HG03521 (cell line): ENCODE data around the gene ENG.
"Not testable (repeated sequence)": the region's sequence is repeated elsewhere in the genome, so short reads cannot be mapped to it uniquely, and the experiment has no call there.

Source experiments
- ATAC-seq: cut with Tn5 transposase; IDR thresholded peaks from one replicate; pipeline ENCODE4 v1.9.1; 2021; ENCODE audit warnings: mild to moderate bottlenecking, moderate library complexity; ENCODE audit not compliant: unreplicated experiment

ENG gene

DNA sequence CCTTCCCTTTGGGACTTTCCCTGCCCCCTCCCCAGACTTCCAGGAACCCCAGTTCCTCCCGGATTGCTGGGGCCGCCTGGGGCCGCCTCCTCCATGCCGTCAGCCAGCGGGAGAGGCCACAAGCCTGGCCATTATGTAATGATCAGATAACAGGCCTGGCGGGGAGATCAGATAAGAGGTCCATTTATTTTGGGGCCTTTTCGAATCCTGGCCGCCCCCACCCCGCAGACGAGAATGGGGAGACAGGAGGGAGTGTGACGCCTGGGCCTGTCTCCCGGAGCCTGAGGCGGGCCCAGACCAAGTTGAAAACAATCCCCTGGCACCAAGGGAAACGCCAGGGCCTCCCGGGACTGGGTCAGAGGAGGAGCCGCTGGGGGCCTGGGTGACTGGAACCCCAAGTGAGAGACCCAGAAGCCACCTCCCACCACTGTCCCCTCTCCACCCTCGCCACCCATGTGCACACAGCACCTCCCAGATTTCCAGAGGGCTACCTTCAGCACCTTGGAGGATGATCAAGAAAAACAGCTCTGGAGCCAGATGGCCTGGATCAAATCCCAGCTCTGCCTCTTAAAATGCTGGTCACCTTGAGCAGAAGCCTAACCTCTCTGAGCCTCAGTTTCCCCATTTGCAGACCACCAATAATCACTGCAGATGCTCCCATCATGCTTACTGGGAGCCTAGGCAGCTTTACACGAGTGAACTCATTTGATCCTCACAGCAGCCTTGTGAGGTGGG, 7.8 kb downstream of the ENG start:
- ATAC-seq, result no peak

GRCh38 chr9:127845619-127846018, 8.8 kb downstream of the ENG start:
- not testable (repeated sequence) for ATAC-seq

GRCh38 chr9:127844821-127845359, 9.6 kb downstream of the ENG start:
- no peak for ATAC-seq

GRCh38 chr9:127841087-127841835, 13.2 kb downstream of the ENG start:
- ATAC-seq, result no peak

GRCh38 chr9:127838375-127839078, 15.9 kb downstream of the ENG start:
- ATAC-seq, result no peak

DNA sequence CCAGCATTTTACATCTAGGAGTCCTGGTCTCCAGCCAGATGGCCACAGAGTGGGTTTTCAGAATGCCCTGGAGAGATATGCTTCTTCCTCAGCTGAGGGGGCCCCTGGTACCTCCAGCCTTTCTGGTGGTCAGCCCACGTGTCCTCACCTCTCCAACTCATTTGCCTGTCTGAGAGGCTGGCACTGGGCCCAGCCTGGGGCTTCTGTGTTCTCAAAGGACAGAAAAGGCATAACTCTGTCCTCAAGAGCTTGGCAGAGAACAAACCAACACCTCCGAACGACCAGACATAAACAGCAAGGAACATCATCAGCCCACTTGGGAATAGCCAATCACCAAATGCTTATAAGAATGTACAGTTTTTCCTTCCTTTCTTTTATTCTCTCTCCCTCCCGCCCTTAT, 17.1 kb downstream of the ENG start:
- ATAC-seq, result no peak

- not testable (repeated sequence) for ATAC-seq
Measured at GRCh38 chr9:127836561-127836960, 17.9 kb downstream of the ENG start.

DNA sequence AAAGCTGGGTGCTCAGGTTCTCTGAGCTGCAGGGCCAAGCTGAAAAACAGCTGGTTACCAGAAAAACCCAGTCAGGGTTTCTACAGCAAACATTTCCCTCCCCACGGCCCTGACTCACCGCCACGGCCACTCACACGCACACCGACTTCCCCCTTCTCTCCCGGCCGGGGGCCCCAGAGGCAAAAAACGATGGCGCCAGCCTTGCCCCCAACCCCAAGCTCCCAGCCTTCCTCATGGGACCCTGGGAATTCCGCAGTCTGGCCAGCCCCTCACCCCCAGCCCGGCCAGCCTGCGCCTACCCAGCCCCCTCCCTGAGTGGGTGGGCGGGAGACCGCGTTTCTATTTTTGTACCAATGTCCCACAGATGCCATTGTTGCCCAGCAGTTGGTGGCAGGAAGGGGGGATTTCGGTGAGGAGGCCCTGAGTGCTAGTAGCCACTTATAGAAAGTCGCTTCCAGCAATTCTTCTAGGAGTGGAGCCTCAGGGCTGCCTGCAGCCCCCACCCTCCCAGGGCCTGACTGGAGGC, 18.4 kb downstream of the ENG start:
- no peak for ATAC-seq

DNA sequence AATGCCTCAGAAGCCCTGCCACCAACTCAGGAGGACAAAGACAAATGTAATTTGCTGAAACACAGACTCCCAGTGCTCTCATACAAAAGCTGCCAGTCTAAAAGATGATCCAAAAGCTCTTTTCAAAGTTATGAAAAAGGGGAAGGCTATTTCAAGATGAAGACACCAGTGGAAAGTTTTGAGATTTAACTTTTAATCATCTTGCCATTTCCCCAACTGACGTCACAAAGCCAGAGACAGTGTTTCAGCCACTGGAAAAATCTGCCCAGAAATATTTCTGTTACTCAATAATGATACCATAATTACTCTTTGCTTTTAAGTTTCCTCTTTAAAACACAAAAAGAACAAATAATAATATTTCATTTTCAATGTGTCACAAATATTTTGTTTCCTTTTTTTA, 20.9 kb downstream of the ENG start:
- no peak for ATAC-seq

GRCh38 chr9:127832248-127832647, 22.2 kb downstream of the ENG start:
- no peak for ATAC-seq

- ATAC-seq, result no peak
Measured at GRCh38 chr9:127829205-127829906, 25.1 kb downstream of the ENG start.

DNA sequence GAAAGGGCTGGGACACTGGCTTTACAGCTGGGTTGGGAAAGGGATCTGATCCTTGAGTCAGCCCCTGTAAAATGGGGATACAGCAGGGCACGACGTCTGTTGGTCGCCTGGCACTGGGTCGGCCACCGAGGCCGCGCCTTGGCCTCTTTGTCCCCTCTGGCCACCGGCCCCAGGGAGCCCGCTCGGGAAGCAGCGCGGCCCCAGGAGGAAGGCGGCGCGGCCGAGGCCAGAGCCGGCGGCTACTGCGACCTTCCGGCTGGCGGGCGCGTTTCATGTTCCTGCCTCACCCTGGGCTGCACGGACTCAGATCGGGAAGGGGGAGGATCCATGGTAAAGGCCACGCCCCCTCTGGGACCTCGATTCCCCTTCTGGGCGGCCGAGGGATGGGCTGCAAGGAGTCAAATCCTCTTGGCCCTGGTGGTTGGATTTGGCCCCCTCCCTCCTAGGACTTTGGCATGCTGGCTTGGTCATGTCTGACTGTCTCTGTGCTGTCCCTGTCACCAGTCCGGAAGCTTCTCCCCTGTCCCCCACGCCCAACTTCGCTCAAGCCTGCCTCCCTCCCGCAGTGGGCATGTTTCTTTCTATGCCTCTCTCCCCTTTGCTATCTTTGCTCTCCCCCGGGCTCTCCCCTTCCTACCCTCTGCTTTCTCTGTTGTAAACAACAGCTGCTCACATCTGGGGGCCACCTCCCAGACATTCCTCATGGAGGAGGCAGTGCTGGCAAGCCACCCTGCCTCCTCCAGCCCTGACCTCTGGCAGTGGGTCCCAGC, 26.0 kb downstream of the ENG start:
- ATAC-seq, result no peak

DNA sequence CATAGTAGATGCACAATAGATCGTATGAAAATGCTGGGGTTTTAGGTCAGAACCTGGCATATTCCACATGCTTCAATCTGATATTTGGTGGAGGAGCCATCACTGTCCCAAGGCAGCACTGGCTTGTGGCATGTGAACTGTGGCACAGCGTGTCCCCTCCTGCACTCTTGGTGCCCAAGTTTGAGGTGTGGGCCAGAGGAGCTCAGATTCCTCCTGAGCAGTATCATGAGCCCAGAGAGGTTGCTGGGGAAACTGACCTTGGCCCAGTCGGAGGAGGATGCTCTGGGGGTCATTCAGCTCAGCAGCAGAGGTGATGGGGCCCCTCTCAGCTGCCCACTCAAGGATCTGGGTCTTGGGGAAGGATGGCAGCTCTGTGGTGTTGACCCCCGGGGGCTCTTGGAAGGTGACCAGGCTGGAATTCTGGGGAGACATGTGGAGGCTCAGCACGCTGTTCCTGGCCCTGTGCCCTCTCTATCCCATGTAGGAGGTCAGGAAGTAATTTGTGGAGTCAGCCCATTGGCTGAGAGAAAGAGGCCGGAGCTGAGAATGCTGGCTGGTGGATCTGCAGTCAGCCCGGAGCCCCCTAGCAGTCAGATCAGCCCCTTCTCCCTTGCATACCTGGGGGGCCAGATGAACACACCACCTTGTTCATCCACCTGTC, 28.1 kb downstream of the ENG start:
- no peak for ATAC-seq

GRCh38 chr9:127825319-127826051, 29.0 kb downstream of the ENG start:
- no peak for ATAC-seq

DNA sequence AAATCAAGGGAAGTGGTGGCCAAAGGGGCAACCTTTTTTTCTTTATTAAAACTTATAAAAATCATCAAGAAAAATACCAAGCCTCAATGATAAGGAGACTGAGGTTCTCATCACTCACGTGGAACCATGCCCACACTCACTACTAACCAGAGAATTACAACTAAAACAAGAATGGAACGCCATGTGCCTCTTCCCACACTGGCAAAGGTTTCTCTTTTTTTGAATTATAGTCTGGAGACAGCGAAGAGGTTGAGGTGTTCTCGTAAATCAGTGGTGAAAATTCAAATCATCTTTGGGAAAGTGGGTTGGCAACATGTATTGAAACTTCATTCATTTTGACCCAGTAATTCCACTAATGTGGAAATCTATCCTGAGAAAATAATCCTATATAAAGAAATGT, 32.4 kb downstream of the ENG start:
- no peak for ATAC-seq

DNA sequence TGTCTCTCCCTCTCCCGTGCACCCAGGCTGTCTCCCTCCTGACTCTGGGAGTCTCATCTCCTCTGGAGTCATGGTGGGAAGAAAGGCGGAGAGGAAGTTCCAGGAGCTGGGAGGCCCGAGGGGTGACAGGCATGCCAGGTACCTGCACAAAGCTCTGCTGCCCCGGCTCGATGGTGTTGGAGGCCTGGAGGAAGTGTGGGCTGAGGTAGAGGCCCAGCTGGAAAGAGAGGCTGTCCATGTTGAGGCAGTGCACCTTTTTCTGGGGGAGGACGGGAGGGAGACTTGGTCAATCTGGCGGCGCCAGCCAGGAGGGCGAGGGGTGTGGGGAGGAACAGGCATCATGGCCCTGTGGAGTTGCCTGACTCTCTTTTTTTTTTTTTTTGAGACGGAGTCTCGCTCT, 35.9 kb downstream of the ENG start:
- no peak for ATAC-seq

DNA sequence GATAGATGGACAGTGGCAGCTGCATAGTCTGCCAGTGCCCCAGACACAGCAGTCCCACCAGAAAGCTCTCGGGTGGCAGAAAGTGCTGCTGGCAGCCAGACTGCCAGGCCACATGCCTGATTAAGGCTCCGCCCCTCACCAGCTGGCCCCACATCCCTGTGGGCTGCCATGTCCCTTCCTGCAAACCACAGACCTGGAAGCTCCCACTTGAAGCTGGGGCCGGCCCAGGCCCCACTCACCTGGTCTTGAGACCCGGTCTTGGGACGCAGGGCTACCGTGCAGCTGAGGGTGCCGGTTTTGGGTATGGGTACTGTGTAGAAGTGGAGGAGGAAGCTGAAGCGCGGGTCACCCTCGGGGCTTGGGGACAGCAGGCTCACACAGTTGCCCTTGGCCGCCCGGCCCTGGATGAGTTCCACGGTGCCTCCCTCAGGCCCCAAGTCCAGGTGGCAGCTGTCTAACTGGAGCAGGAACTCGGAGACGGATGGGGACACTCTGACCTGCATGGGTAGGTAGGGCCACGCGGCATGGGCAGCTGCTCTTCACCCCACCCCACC, 36.5 kb downstream of the ENG start:
- ATAC-seq, result no peak

GRCh38 chr9:127816728-127817127, 37.7 kb downstream of the ENG start:
- ATAC-seq, result no peak

- no peak for ATAC-seq
Measured at GRCh38 chr9:127816362-127816725, 38.1 kb downstream of the ENG start.
